Measurements from ENCODE around the gene PLA2G5.
"Not testable (repeated sequence)": the region's sequence is repeated elsewhere in the genome, so short reads cannot be mapped to it uniquely, and the experiment has no call there.

The PLA2G5 gene, protein sequence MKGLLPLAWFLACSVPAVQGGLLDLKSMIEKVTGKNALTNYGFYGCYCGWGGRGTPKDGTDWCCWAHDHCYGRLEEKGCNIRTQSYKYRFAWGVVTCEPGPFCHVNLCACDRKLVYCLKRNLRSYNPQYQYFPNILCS

DNA sequence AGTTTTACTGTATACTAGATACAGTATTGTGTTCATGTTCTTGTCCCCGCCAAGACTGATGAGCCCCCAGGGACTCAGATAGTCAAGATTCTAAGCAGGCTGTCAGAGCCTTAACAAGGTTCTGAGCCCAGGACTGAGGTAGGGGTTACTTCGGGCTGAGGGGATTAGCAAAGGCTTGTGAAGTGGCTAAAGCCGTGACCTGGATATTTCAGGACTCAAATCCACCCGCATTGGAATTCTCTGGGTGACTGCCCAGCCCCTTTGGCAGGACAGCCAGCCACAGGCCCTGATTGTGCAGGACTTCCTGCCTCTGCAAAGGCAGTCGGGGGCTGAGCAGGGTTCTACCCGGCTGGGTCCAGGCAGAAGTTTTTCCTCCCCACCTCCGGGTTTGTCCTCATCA is at the start of gene PLA2G5:
TSS of gene PLA2G5 (plus strand) at position 321 of the 400 bp plus-strand sequence. CDS start 14,637 bp downstream, outside the sequence.
- no peak for DNase-seq

DNA sequence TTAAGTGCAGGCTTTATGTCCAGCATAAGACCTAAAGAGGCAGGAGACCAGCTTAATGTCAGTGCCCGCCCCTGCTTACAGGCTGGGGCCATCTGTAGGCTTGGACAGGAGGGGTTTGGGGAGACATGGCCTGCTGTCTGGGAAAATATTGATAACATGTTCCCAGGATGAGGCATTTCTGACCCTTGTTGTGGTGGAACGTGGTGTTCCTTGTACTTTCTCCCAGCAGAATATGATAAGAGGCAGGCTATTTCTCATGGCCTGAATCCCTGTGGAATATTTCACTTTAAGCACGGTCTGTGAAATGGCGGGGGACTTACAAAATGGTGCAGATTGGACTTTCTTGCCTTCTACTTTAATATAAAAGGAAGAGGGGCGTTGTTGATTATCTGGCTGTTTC is 41.9 kb upstream of the PLA2G5 start:
- DNase-seq: no peak

DNA sequence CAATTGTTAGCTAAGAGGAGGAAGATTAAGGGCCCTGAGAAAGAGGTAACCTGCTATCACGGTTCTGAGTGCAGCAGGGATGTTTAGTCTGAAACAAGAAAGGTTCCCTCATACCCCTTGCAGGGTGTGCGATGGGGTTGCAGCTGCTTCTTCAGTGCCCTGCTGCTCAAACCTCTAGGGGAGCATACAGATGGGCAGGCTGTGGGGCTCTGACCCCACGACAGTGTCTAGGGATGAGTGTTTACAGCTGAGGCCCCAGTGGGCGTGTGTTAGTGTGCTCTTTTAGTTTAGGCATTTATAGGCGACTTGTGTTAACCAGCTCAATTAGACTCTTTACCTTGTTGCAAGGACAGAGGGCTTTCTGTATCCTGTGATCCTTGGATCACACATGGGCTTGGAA is 41.3 kb upstream of the PLA2G5 start:
- DNase-seq: no peak

DNA sequence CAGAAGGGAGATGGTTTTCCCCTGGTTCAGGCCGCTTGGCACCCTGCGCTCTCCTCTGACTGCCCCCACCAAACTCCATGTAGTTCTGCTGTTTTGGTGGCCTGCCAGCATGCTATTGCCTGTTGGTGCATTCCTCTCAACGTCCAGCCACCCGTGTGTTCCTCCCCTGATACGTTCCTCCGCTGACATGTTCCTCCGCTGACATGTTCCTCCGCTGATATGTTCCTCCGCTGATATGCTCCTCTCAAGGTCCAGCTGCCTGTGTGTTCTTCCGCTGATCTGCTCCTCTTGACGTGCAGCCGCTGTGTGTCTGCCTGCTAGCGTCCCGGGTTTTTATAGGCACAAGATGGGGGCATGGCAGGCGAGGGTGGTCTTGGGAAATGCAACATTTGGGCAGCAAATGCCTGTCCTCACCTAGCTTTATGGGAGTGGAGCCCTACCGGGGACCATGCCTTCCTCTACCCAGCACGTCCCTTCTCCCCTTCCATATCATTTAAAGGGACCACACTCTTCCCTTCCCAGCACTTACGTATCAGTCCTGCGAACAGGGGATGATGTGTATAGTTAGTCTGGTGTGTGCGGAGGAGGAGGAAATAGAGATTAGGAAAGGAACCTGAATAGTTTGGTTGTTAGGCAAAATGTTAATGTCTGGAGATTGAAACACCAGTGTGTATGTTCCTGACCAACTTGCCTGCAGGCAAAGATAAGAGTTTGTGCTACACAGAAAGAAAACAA is 40.6 kb upstream of the PLA2G5 start:
- no peak for DNase-seq

DNA sequence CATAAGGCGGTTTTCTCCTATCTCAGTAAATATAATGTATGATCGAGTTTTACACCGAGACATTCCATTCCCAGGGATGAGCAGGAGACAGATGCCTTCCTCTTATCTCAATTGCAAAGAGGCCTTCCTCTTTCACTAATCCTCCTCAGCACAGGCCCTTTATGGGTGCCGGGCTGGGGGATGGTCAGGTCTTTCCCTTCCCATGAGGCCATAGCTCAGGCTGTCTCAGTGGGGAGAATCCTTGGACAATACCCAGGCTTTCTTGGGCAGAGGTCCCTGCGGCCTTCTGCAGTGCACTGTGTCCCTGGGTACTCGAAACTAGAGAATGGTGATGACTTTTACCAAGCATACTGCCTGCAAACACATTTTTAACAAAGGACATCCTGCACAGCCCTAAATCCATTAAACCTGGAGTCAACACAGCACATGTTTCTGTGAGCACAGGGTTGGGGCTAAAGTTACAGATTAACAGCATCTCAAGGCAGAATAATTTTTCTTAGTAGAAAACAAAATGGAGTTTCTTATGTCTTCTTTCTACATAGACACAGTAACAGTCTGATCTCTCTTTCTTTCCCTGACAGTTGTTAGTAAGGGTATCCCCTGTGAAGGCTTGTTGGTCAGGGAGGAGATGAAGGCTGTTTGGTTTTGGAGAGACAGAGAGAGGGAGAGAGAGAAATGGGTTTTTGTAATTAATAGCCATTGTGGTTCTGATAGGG is 39.4 kb upstream of the PLA2G5 start:
- DNase-seq: not testable (repeated sequence)

DNA sequence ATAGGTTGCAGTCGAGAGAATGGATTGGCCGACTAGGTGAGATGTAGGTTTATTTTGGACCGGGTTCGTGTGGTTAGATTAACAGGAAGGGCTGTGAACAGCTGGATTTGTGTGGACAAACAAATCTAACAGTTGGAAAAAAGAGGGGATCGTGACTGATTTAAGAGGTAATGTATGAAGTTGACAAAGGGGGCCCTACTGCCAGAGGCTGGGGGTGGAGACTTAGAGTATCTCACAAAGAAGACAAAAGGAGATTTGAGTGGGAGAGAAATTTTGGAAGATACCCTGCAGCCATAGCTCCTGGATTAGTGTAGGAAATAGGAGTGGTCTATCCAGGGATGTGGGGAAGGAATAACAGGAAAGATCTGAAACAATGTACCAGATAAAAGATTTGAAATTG is 38.8 kb upstream of the PLA2G5 start:
- no peak for DNase-seq

DNA sequence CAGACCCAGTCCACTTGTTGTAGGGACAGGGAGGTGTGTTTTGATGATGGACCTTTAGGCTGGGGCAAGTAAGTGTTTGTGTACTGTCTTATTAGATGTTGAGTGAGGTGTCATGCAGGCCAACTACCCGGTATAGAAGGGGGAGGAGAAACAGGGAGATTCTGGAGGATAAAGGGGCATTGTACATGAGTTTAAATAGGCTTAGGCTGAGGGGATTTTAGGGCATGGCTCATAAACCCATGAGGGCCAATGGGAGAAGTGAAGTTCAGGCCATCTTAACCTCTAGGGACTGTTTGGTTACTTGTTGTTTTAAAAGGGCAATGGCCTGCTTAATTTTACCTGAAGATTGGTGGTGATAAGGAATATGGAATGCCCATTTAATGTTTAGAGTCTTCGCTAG is 38.2 kb upstream of the PLA2G5 start:
- DNase-seq: no peak

DNA sequence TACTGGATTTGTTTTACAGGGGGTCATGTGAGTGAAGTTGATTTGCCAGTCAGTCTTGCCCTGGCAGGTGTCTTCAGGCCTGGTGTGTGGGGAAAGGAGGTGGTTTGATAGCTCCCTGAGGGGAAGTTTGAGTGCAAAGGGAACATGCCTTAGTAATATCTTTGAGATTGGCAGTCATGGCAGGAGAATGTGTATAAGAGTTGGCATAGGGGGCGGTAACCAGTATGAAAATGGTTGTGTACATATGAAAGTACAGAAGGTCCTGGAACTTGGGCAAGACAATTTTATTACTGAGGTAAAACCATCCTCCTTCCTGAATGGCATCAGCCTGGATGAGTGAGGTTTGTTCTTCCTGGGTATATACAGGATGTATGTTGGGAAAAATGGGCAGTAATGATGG is 37.6 kb upstream of the PLA2G5 start:
- no peak for DNase-seq

DNA sequence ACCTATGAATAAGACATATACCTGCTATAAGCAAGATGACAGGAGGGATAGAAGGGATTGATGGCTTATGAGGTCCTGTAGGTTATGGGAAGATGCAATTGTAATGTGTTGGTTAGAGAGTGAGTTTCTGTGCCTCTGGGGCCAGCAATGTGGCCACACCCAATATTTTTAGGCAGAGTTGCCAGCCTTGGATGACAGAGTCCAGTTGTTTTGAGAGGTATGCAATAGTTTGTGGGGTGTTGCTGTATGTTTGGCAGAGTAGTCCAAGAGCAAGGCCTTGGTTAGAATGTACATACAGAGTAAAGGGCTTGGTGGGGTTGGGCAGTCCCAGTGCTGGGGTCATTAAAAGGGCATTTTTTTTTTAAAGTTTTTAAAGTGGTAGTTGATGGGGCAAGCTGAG is 36.6 kb upstream of the PLA2G5 start:
- DNase-seq: no peak

DNA sequence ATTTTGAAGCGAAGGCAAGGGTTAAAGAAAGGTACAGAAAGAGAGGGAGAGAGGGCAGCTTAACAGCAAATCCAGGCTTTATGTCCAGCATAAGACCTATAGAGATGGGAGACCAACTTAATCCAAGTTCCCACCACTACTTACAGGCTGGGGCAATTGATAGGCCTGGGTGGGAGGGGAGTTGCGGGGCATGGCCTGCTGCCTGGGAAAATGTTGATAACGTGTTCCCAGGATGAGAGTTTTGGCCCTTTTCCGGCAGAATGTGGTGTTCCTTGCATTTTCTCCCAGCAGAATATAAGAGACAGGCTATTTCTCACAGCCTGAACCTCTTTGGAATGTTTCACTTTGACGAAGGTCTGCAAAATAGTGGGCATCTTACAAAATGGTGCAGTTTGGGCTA is 34.9 kb upstream of the PLA2G5 start:
- DNase-seq: no peak

DNA sequence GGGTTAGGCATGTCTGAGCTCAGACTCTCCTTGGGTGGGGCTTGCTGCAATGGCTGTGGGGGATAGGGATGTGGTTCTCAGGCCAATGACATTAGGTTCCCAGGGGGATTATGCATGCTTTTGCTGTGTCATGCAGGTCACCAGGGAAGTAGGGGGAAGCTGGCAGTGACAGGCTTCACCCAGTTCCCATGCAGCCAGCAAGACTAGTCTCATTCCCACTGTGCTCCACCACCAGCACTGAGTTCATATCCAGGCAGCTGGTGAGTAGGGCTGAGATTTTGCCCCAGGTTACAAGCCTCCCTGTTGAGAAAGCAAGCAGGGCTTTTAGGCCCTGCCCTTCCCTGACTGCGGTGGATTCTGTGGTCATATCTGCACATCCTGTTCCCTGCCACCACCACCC is 32.1 kb upstream of the PLA2G5 start:
- no peak for DNase-seq

DNA sequence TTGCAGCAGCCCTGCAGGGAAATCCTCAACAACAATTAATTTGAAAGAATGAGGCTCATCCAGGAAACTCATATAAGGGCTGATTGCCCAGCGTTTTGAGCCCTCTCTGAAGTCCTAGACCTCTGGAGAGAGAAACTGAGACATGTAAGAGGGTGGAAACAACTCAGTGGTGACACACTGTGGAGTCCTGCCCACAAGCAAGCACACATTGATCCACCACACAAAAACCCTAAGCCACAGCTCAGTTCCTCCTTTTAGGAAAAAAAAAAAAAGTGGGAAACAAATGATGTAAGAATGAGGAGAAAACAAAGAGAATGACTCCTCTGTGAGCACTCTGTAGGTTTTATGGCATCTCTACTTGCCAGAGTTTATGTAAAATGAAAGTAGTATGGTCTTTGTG is 22.9 kb upstream of the PLA2G5 start:
- DNase-seq: no peak

DNA sequence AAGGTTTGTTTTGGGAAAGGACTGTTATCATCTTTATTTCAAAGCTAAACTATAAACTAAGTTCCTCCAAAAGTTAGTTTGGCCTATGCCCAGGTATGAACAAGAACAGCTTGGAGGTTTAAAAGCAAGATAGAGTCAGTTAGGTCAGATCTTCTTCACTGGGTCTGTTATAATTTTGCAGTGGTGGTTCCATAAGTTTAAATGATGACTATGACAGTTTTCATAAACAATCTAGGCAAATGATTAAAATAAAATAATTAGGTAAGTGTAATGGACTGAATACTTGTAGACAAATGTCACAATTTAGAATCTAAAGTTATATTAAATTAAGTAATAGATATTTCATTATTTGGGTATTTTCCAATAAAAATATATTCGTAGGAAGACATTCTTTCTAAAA is 21.4 kb upstream of the PLA2G5 start:
- no peak for DNase-seq

DNA sequence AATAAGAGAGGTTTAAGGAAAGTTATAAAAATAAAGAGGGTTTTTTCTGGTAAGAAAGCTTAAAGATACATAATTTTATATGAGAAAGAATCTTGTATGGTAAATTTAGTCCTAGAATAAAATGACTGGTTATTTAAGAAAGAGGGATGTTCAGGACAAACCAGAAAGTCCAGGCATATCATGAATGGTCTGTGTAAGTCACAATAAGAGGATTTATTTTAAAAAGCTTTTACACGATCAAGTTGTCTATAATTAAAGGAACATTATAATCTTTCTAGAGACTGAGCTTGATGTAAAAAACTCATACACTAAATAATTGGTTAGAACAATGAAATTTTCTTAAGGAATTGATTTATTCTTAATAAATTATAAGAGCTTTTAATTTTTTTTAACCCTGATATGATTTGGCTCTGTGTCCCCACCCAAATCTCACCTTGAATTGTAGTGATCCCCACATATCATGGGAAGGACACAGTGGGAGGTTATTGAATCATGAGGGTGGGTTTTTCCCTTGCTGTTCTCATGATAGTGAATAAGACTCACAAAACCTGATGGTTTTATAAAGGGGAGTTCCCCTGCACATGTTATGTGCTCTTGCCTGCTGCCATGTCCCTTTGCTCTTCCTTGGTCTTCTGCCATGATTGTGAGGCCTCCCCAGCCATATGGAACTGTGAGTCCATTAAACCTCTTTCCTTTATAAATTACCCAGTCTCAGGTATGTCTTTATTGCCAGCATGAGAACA is 20.8 kb upstream of the PLA2G5 start:
- not testable (repeated sequence) for DNase-seq

DNA sequence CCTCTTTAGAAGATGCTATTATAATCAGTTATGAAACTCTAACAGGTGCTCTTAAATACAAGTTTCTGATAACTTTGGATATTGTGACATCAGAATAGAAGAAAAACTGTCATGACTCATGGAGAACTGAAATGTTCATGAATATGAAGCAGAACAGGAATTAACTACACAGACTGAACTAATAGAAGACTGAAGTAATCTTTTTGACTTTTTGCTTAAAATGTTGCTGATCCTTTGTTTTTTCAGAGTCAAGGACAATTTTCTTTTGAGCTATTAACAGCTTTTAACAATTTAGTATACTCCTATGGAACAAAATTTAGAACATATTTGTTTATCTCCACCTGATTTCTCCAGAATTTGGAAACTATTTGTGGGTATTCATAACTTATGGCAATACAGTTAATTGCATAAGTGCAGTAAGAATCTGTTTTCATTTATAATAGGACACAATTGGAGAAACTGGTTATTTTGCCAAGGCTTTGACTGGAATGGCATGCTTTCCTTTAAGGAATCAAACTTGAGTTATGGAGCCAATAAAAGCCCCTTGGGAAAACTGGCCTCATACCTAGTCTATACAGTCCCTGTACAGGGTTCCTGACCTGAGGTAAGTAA is 18.7 kb upstream of the PLA2G5 start:
- no peak for DNase-seq

DNA sequence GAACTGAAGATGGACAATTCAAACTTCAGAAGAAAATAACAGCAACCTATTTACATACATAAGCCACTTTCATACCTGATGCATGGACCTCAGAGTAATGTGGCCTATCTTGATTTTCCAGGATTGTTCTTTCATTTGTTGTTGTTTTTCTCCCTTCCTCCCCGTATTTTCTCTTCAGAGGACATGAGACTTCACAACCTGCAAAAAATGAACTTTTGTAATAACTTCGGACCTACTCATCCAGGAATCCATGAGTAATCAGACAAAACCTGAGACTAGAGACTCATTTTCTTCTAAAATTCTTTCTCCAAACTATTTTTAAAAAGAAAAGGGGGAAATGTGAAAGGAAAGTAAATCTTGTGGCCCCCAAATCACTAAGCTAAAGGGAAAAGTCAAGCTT is 17.6 kb upstream of the PLA2G5 start:
- DNase-seq: no peak

DNA sequence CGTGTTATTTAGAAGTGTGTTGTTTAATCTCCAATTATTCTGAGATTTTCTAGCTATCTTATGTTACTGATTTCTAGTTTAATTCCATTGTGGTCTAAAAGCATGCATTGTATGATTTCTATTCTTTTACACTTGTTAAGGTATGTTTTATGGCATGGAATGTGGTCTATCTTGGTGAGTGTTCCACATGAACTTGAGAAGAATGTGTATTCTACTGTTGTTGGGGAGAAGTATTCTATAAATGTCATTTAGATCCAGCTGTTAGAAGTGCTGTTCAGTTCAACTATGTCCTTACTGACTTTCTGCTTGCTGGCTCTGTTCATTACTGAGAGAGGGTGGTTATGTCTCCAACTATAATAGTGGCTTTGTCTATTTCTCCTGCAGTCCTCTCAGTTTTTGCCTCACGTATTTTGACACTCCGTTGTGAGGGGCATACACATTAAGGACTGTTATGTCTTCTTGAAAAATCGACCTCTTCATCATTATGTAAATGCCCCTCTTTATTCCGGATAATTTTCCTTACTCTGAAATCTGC is 12.0 kb upstream of the PLA2G5 start:
- no peak for DNase-seq

DNA sequence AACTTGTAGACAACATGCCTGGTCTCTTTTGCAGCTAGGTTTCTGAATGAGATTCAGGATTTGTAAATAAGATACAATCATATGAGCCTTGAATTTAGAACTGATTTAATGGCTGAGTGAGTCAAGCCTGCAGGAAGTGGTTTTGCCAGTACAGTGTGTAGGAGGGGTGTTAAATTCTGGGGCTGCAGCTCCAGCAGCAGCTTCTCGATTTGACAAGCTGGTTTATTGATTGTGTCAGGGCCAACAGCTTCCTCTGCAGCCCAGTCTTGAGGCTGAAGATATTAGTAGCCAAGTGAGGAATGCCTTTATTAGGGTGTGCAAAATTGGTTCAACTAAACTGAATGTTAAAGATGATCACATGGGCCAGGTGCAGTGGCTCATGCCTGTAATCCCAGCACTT is 11.5 kb upstream of the PLA2G5 start:
- DNase-seq: peak; percentile 25 to 34

DNA sequence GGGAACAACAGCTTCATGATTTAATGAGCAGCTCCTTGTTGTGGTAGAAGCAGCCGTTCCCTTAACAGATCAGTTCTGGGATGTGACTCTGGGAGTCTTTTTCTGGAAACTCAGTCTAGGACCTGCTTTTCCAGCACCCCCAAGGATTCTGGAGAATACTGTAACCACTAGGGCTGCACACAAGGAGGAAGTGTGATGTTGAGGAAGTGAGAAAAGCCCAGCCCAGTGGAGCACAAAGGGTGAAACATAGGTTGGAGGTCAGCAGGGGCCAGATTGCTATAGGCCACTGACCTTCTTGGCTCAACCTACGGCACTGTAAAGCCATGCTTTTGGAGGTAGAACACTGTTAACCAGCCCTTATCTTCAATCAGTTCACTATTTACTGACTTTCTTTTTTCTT is 10.1 kb upstream of the PLA2G5 start:
- DNase-seq: peak in 1 of 2 donors; percentile 36

DNA sequence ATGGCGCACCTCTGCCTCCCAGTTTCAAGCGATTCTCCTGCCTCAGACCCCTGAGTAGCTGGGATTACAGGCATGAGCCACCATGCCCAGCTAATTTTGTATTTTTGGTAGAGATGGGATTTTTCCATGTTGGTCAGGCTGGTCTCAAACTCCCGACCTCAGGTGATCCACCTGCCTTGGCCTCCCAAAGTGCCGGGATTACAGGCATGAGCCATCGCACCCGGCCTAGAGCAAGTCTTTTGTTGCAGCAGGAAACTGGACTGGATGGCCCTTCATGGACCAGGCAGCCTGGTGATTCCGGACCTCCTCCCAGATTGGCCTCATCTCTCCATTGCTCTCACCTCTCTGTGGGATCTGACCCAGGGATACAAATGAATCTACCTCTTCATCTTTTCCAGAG is 9.2 kb upstream of the PLA2G5 start:
- not testable (repeated sequence) for DNase-seq

DNA sequence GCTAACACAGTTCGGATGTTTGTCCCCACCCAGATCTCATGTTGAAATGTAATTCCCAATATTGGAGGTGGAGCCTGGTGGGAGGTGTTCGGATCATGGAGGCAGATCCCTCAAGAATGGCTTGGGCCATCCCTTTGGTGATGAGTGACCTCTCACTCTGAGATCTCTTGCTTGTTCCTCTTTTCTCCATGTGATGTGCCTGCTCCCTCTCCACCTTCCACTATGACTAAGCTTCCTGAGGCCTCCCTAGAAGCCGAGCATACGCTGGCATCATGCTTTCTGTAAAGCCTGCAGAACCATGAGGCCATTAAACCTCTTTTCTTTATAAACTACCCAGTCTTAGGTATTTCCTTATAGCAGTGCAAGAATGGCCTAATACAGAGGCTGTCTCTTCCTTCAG is 8.1 kb upstream of the PLA2G5 start:
- DNase-seq: peak in 1 of 2 donors; percentile 30

DNA sequence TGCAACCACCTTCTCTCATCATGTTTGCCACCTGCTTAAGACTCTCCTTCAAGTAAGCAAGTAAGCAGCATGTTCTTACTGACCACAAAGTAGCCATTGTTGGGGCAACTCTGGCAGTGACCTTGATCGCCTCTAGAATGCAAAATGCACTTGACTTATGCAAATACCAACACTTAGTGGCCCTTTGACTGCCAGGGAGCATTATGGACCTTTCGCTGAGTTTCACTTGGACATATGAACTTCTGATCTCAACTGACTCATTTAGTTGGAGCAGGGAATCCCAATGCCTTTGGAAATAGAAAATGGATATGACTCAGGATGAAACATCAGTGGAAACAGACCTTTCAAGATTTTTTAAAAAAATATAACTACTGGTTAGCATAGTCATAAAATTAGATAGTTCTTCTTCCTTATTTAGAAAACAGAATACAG is 6.1 kb upstream of the PLA2G5 start:
- DNase-seq: no peak

DNA sequence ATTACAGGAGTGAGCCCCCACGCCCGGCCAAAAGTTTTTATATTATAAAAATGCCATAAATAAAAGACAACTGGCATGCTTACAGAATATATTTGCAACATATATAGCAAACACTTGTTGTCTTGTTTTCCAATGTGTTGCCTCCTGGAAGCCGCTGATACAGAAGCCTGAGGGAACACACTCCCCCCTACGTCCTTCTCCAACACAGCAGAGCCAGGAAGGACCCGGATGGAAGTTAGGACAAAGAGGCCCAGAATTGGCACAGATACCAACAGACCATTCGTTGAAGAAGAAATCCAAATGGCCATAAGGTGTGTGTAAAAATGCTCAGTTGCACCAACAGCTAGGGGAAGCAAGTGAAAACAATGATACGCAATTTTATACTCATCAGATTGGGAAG is 1.3 kb upstream of the PLA2G5 start:
- DNase-seq: no peak

Data from CD4-positive, alpha-beta T cell treated with Interleukin-4 for 1 hour (primary cell).